22Rv1 (cell line): ENCODE measurements around the gene DOCK10.

Source experiments
- H3K27ac ChIP-seq: fragments of 450-650 bp; 2 replicates; pipeline ENCODE4 v1.5.1; 2017
- CTCF ChIP-seq: fragments of 450-650 bp; IDR thresholded peaks from 2 replicates; pipeline ENCODE4 v1.5.1; 2017; ENCODE audit warnings: mild to moderate bottlenecking
- ZFX ChIP-seq: fragments of 450-650 bp; IDR thresholded peaks from 2 replicates; pipeline ENCODE4 v1.6.1; 2017; ENCODE audit warnings: antibody characterized with exemption, borderline replicate concordance

DOCK10 gene

GRCh38 chr2:224820283-224820991, 221.8 kb downstream of the DOCK10 start:
- TF ChIP-seq CTCF (no peak), ZFX (no peak)
- H3K27ac ChIP-seq = no peak overlapping the region

GRCh38 chr2:224819075-224819474, 223.2 kb downstream of the DOCK10 start:
- TF ChIP-seq CTCF (no peak), ZFX (no peak)
- no peak overlapping the region for H3K27ac ChIP-seq

GRCh38 chr2:224817676-224818075, 224.6 kb downstream of the DOCK10 start:
- no peak for TF ChIP-seq CTCF
- no peak for TF ChIP-seq ZFX
- no peak overlapping the region for H3K27ac ChIP-seq

GRCh38 chr2:224816816-224817215, 225.5 kb downstream of the DOCK10 start:
- TF ChIP-seq CTCF (no peak), ZFX (no peak)
- no peak overlapping the region for H3K27ac ChIP-seq

- no peak for TF ChIP-seq CTCF
- TF ChIP-seq ZFX = no peak
- H3K27ac ChIP-seq = no peak overlapping the region
These were observed 228.7 kb downstream of the DOCK10 start for GRCh38 chr2:224813578-224813977.

- TF ChIP-seq CTCF (no peak; the same call in 1 of the 2 replicates), ZFX (no peak)
- H3K27ac ChIP-seq = no peak overlapping the region
These were observed 234.9 kb downstream of the DOCK10 start for GRCh38 chr2:224807153-224807964.

GRCh38 chr2:224803930-224804329, 238.3 kb downstream of the DOCK10 start:
- TF ChIP-seq CTCF (no peak), ZFX (no peak)
- H3K27ac ChIP-seq = no peak overlapping the region
